Ascending aorta (tissue), 2 donors: Measurements from ENCODE around the gene NOBOX. TPM values are rescaled to one million over a fixed set of nuclear protein-coding genes. Genes with fewer than 3 reads are reported as not detected.

Experiments
- DNase-seq, 2 donors: peaks; one replicate each; pipeline ENCODE4 v3.0.0-alpha.2; 2019; ENCODE audit warnings: low spot score in 2 of 2
- H3K27ac ChIP-seq, 2 donors: fragments of 200-600 bp; sonication (generic); one replicate each; pipeline ENCODE4 v1.5.1; 2016 to 2017; ENCODE audit warnings: mild to moderate bottlenecking in 1 of 2
- H3K27me3 ChIP-seq: fragments of 200-600 bp; sonication (generic); one replicate; pipeline ENCODE4 v1.5.1; 2017
- H3K36me3 ChIP-seq, 2 donors: fragments of 200-600 bp; sonication (generic); one replicate each; pipeline ENCODE4 v1.5.1; 2016
- H3K4me1 ChIP-seq, 2 donors: fragments of 200-600 bp; sonication (generic); one replicate each; pipeline ENCODE4 v1.5.1; 2016 to 2017; ENCODE audit warnings: mild to moderate bottlenecking in 1 of 2
- H3K4me3 ChIP-seq, 2 donors: fragments of 200-600 bp; sonication (generic); one replicate each; pipeline ENCODE4 v1.5.1; 2016 to 2017; ENCODE audit warnings: mild to moderate bottlenecking in 1 of 2
- H3K9me3 ChIP-seq, 2 donors: fragments of 200-600 bp; sonication (generic); one replicate each; pipeline ENCODE4 v1.5.1; 2016
- CTCF ChIP-seq, 3 experiments: fragments of 200-600 bp in 2 of 3; fragments of 450-650 bp in 1 of 3; sonication (generic) in 2 of 3; IDR thresholded peaks; one replicate each; pipeline ENCODE4 v1.5.1; 2016 to 2019; ENCODE audit warnings: antibody characterized with exemption in 3 of 3, mild to moderate bottlenecking in 1 of 3, moderate library complexity in 1 of 3
- intact Hi-C: fragments of 100-400 bp; cut with DNase I; formaldehyde crosslinking; loops from one replicate; pipeline ENCODE4 v1.15.1; 2023
- total RNA-seq: library from RNA; depleted of rRNA; stranded (reverse); fragments of >200 nt; gene quantifications from one replicate; pipeline ENCODE4 v1.1.0, GENCODE V29; 2016

The NOBOX gene
- not detected for total RNA-seq

- no peak within 1 kb of the TSS for H3K4me3 ChIP-seq
- no peak for DNase-seq
- no peaks in the 10 kb centered on the region for H3K9me3 ChIP-seq
- no peaks in the 10 kb centered on the region for H3K27me3 ChIP-seq
- no peaks in the 10 kb centered on the region for H3K4me1 ChIP-seq
- no peak for TF ChIP-seq CTCF (IDR thresholded peaks at IDR 0.05)
- intact Hi-C loops, result no loop called here
- no peaks in the 10 kb centered on the region for H3K36me3 ChIP-seq
- H3K27ac ChIP-seq, result no peak within 1 kb of the TSS
Measured at GRCh38 chr7:144403649-144404061, at the start of gene NOBOX. Gene NOBOX, minus strand, starts transcription at chr7:144403693.

- intact Hi-C loops, result no loop called here
- DNase-seq, result no peak
- TF ChIP-seq CTCF (IDR thresholded peaks at IDR 0.05), result no peak
- H3K36me3 ChIP-seq, result no peaks in the 10 kb centered on the region
- no peaks in the 10 kb centered on the region for H3K9me3 ChIP-seq
- no peak overlapping the region for H3K4me3 ChIP-seq
- H3K27me3 ChIP-seq, result no peaks in the 10 kb centered on the region
- no peak overlapping the region for H3K27ac ChIP-seq
- no peaks in the 10 kb centered on the region for H3K4me1 ChIP-seq
Measured at GRCh38 chr7:144452064-144452463, 48.6 kb upstream of the NOBOX start.

GRCh38 chr7:144445590-144445989, 42.1 kb upstream of the NOBOX start:
- no peak for TF ChIP-seq CTCF (IDR thresholded peaks at IDR 0.05)
- Histone ChIP-seq H3K4me3 (no peak overlapping the region), H3K4me1 (no peaks in the 10 kb centered on the region), H3K27me3 (no peaks in the 10 kb centered on the region), H3K9me3 (no peaks in the 10 kb centered on the region), H3K27ac (no peak overlapping the region), H3K36me3 (no peaks in the 10 kb centered on the region)
- no peak for DNase-seq
- intact Hi-C loops, result no loop called here

GRCh38 chr7:144439717-144440205, 36.3 kb upstream of the NOBOX start:
- intact Hi-C loops, result no loop called here
- H3K27me3 ChIP-seq, result no peaks in the 10 kb centered on the region
- H3K4me1 ChIP-seq, result no peaks in the 10 kb centered on the region
- H3K27ac ChIP-seq, result no peak overlapping the region
- no peak for DNase-seq
- no peak for TF ChIP-seq CTCF (IDR thresholded peaks at IDR 0.05)
- H3K36me3 ChIP-seq, result no peaks in the 10 kb centered on the region
- no peaks in the 10 kb centered on the region for H3K9me3 ChIP-seq
- H3K4me3 ChIP-seq, result no peak overlapping the region

GRCh38 chr7:144438759-144439158, 35.3 kb upstream of the NOBOX start:
- Histone ChIP-seq H3K36me3 (no peaks in the 10 kb centered on the region), H3K4me3 (no peak overlapping the region), H3K9me3 (no peaks in the 10 kb centered on the region), H3K27me3 (no peaks in the 10 kb centered on the region), H3K4me1 (no peaks in the 10 kb centered on the region), H3K27ac (no peak overlapping the region)
- DNase-seq, result no peak
- intact Hi-C loops, result no loop called here
- TF ChIP-seq CTCF (IDR thresholded peaks at IDR 0.05), result no peak
